ENCODE results near the gene MDM1.

MDM1 gene

DNA sequence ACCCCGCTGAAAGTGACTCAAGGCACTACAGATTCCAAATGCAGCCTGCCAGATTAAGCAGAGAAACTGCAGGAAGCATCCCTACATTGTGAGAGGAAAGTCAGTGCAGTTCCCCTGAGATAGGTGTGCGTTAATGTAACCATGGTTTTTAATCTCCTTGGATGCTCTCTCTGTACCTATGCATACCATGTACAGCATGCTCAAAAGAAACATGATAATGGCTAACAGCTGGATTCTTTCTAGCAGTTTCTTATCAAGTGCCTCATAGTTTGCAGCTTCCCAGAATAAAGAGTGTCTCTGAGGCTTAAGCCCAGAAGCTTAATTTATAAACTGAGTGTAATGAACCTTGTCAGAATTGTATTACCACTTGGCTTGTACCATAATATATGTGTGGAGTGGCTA is 17.1 kb upstream of the MDM1 start:
- CTCF ChIA-PET: interaction anchor here (0.6 kb wide), 1 partner anchor 940 kb away, joined by 4 read pairs; no protein-coding TSS in a partner anchor
- POLR2A ChIA-PET (ENCODE audit: low non-redundant PET): no interaction called here
- no peak for DNase-seq (ENCODE audit: low spot score)
- TF ChIP-seq, protein P1, sequence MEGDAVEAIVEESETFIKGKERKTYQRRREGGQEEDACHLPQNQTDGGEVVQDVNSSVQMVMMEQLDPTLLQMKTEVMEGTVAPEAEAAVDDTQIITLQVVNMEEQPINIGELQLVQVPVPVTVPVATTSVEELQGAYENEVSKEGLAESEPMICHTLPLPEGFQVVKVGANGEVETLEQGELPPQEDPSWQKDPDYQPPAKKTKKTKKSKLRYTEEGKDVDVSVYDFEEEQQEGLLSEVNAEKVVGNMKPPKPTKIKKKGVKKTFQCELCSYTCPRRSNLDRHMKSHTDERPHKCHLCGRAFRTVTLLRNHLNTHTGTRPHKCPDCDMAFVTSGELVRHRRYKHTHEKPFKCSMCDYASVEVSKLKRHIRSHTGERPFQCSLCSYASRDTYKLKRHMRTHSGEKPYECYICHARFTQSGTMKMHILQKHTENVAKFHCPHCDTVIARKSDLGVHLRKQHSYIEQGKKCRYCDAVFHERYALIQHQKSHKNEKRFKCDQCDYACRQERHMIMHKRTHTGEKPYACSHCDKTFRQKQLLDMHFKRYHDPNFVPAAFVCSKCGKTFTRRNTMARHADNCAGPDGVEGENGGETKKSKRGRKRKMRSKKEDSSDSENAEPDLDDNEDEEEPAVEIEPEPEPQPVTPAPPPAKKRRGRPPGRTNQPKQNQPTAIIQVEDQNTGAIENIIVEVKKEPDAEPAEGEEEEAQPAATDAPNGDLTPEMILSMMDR (conservative IDR thresholded peaks at IDR 0.05; ENCODE audit: low read depth): no peak
- no peak overlapping the region for H3K27ac ChIP-seq

DNA sequence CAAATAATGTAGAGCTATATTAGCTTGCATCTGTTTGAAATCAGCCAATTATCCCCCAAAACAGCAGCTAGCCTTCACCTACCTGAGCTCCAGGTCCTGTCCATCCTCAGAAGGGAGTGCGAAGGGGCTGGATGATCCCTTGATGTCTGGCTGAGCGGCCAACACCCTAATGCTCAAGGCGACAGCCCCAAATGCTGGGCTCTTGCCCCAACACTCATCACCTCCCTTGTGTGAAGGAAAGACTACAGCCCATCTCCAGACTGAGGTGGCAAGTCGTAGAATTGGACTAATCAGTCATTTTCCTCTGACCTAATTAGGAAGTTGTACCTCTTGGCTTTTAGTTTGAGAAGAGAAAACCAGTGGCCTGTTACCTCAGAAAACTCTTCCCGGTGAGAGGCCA is 16.3 kb upstream of the MDM1 start:
- TF ChIP-seq, protein P1 (conservative IDR thresholded peaks at IDR 0.05; ENCODE audit: low read depth): no peak
- no peak for DNase-seq (ENCODE audit: low spot score)
- POLR2A ChIA-PET (ENCODE audit: low non-redundant PET): no interaction called here
- CTCF ChIA-PET: no interaction called here
- H3K27ac ChIP-seq: no peak overlapping the region

DNA sequence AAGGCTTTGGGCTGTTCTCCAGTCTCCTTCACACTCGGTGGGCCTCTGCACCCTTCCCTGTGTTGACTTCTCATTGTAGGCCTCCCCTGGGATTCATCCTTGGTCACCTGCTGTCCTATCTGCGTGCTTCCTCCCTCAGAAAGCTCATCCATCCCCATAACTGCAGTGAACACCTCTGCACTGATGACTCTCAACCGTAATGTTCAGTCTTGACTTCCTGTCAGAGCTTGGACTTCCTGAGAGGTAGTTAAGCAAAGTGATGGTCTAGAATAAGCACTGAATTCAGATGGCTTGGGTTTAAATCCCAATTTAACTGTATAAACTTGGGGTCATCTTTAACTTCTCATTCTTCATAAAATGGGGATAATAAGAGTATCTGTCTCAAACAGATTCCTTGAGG is 13.6 kb upstream of the MDM1 start:
- TF ChIP-seq, protein P1 (conservative IDR thresholded peaks at IDR 0.05; ENCODE audit: low read depth): no peak
- DNase-seq (ENCODE audit: low spot score): no peak
- ChIA-PET POLR2A (ENCODE audit: low non-redundant PET) (no interaction called here), CTCF (no interaction called here)
- no peak overlapping the region for H3K27ac ChIP-seq

DNA sequence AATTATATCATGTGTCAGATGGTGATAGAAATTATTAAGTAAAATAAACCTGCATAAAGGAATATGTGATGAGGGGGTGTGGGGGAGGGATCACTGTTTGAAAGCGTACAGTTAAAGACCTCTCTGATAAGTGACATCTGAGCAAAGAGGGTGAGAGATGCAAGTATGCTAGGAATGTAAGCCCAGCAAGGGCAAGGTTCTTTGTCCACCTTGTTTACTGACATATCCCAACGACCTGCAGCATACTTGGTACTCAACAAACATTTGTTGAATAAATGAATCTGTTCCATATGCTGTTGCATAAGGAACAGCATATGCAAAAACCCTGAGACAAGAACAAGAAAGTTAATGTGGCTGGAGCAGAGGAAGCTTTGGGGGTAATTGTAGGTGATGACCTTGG is 12.0 kb upstream of the MDM1 start:
- ChIA-PET CTCF (no interaction called here), POLR2A (ENCODE audit: low non-redundant PET) (no interaction called here)
- TF ChIP-seq, protein P1 (conservative IDR thresholded peaks at IDR 0.05; ENCODE audit: low read depth): no peak
- DNase-seq (ENCODE audit: low spot score): no peak
- no peak overlapping the region for H3K27ac ChIP-seq

DNA sequence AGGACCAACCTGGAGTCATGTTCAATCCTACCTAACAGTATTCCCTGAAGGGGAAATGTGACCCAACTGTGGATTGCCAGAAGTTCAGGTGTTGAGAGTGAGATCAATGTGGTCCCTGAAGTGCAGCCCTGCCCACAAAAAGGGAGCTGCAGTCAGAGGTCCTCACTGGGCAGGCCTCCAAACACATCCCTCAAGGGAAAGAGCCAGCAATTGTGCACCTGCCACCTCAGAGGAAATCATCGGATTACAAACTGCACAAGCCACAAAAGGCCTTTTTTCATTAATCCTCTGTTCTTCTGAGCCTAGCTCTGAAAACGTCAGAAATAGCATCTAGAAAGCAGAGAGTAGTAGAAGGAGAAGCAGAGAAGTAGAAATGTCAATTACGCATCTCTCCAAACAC is 10.8 kb upstream of the MDM1 start:
- ChIA-PET CTCF (no interaction called here), POLR2A (ENCODE audit: low non-redundant PET) (no interaction called here)
- no peak overlapping the region for H3K27ac ChIP-seq
- DNase-seq (ENCODE audit: low spot score): no peak
- TF ChIP-seq, protein P1 (conservative IDR thresholded peaks at IDR 0.05; ENCODE audit: low read depth): no peak

DNA sequence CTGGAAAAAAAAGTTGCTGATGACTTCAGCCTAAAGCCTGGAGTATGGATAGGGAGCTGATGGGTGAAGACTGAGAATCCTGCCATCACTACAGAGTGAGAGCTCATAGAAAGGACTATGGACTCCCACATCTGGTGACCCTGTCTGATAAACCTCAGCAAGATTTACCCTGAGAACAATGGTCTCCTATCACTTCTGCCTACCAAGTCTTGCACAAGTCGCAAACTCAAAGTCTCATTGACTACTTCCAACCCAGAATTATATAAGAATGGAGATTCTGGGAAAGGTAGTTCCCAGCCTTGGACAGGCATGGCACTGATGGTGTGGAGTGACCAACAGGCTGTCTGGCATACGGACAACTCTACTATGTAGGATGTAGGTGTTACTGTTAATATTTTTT is 9.7 kb upstream of the MDM1 start:
- H3K27ac ChIP-seq: no peak overlapping the region
- DNase-seq (ENCODE audit: low spot score): no peak
- ChIA-PET POLR2A (ENCODE audit: low non-redundant PET) (no interaction called here), CTCF (no interaction called here)
- TF ChIP-seq, protein P1 (conservative IDR thresholded peaks at IDR 0.05; ENCODE audit: low read depth): no peak
